ENCODE measurements around the gene TRMO.

TRMO gene

GRCh38 chr9:97934321-97935115, 12.2 kb upstream of the TRMO start:
- no peak overlapping the region for H3K4me3 ChIP-seq (ENCODE audit: low read depth, low read length)
- in situ Hi-C loops (cut with HindIII; ENCODE audit: low pct_ligation_motif_present, low sequenced_read_pairs), result no loop called here
- no peak for TF ChIP-seq CTCF (IDR thresholded peaks at IDR 0.05; ENCODE audit: low read depth, low read length, missing control alignments)
- H3K36me3 ChIP-seq (replicated peaks), result no peaks in the 10 kb centered on the region
- no peak for DNase-seq
- H3K27ac ChIP-seq, result no peak overlapping the region
- H3K27me3 ChIP-seq (replicated peaks), result peaks cover 27% of the 10 kb centered on the region

- no peak overlapping the region for H3K4me3 ChIP-seq (ENCODE audit: low read depth, low read length)
Measured at GRCh38 chr9:97933297-97933998, 11.1 kb upstream of the TRMO start.

GRCh38 chr9:97930972-97931371, 8.7 kb upstream of the TRMO start:
- no peak for TF ChIP-seq CTCF (IDR thresholded peaks at IDR 0.05; ENCODE audit: low read depth, low read length, missing control alignments)
- H3K4me3 ChIP-seq (ENCODE audit: low read depth, low read length), result no peak overlapping the region
- no peak overlapping the region for H3K27ac ChIP-seq
- H3K27me3 ChIP-seq (replicated peaks), result peaks cover 36% of the 10 kb centered on the region
- DNase-seq, result no peak
- H3K36me3 ChIP-seq (replicated peaks), result no peaks in the 10 kb centered on the region
- in situ Hi-C loops (cut with HindIII; ENCODE audit: low pct_ligation_motif_present, low sequenced_read_pairs), result no loop called here

More at GRCh38 chr9:97933297-97933998, 11.1 kb upstream of the TRMO start:
- DNase-seq, result no peak
- in situ Hi-C loops (cut with HindIII; ENCODE audit: low pct_ligation_motif_present, low sequenced_read_pairs), result no loop called here
- Histone ChIP-seq H3K27ac (no peak overlapping the region), H3K36me3 (replicated peaks) (no peaks in the 10 kb centered on the region), H3K27me3 (replicated peaks) (peaks cover 37% of the 10 kb centered on the region)
- TF ChIP-seq CTCF (IDR thresholded peaks at IDR 0.05; ENCODE audit: low read depth, low read length, missing control alignments), result no peak

- no peaks in the 10 kb centered on the region for H3K36me3 ChIP-seq (replicated peaks)
- no peak overlapping the region for H3K4me3 ChIP-seq (ENCODE audit: low read depth, low read length)
- peaks cover 37% of the 10 kb centered on the region for H3K27me3 ChIP-seq (replicated peaks)
- TF ChIP-seq CTCF (IDR thresholded peaks at IDR 0.05; ENCODE audit: low read depth, low read length, missing control alignments), result no peak
- DNase-seq, result no peak
- H3K27ac ChIP-seq, result no peak overlapping the region
- in situ Hi-C loops (cut with HindIII; ENCODE audit: low pct_ligation_motif_present, low sequenced_read_pairs), result no loop called here
Measured at GRCh38 chr9:97928986-97929604, 6.8 kb upstream of the TRMO start.

GRCh38 chr9:97925497-97926334, 3.4 kb upstream of the TRMO start:
- Histone ChIP-seq H3K4me3 (ENCODE audit: low read depth, low read length) (no peak overlapping the region), H3K27me3 (replicated peaks) (peaks cover 32% of the 10 kb centered on the region), H3K36me3 (replicated peaks) (no peaks in the 10 kb centered on the region), H3K27ac (no peak overlapping the region)
- no peak for TF ChIP-seq CTCF (IDR thresholded peaks at IDR 0.05; ENCODE audit: low read depth, low read length, missing control alignments)
- in situ Hi-C loops (cut with HindIII; ENCODE audit: low pct_ligation_motif_present, low sequenced_read_pairs), result no loop called here
- no peak for DNase-seq
